Loucy (cell line): ENCODE measurements around the gene TMEM132A.

ENCODE experiments used
- H2AFZ ChIP-seq: fragments of 200-600 bp; sonication (generic); 2 replicates; pipeline ENCODE4 v1.6.0; 2016; ENCODE audit warnings: antibody characterized with exemption, mild to moderate bottlenecking, low read length, moderate library complexity
- H3F3A ChIP-seq: fragments of 200-600 bp; 2 replicates; pipeline ENCODE4 v1.6.0; 2016; ENCODE audit warnings: antibody characterized with exemption, low read depth, mild to moderate bottlenecking
- H3K27me3 ChIP-seq: fragments of 200-600 bp; sonication (generic); 2 replicates; pipeline ENCODE4 v1.6.1; 2014; ENCODE audit warnings: low read length, mild to moderate bottlenecking; ENCODE audit not compliant: insufficient read depth, poor library complexity, severe bottlenecking
- H3K36me3 ChIP-seq: fragments of 200-600 bp; sonication (generic); 2 replicates; pipeline ENCODE4 v1.6.1; 2016; ENCODE audit warnings: low read length; ENCODE audit not compliant: insufficient read depth
- H3K4me1 ChIP-seq: fragments of 200-600 bp; sonication (generic); 2 replicates; pipeline ENCODE4 v1.5.1; 2014; ENCODE audit warnings: low read length, mild to moderate bottlenecking; ENCODE audit not compliant: insufficient read depth, poor library complexity, severe bottlenecking
- H3K4me2 ChIP-seq: fragments of 200-600 bp; sonication (generic); 2 replicates; pipeline ENCODE4 v1.6.0; 2014; ENCODE audit warnings: antibody characterized with exemption, low read length, low read depth, mild to moderate bottlenecking; ENCODE audit not compliant: poor library complexity, severe bottlenecking
- H3K4me3 ChIP-seq: fragments of 200-600 bp; sonication (generic); 2 replicates; pipeline ENCODE4 v1.5.1; 2014; ENCODE audit warnings: low read length, mild to moderate bottlenecking, mixed read lengths; ENCODE audit not compliant: poor library complexity, severe bottlenecking
- H3K79me2 ChIP-seq: fragments of 200-600 bp; sonication (generic); 2 replicates; pipeline ENCODE4 v1.6.1; 2014; ENCODE audit warnings: low read length; ENCODE audit not compliant: insufficient read depth
- H3K9ac ChIP-seq: fragments of 200-600 bp; sonication (generic); 2 replicates; pipeline ENCODE4 v1.6.0; 2014; ENCODE audit warnings: mild to moderate bottlenecking, low read depth, low read length, moderate library complexity; ENCODE audit not compliant: poor library complexity, severe bottlenecking
- H3K9me2 ChIP-seq: fragments of 200-600 bp; sonication (generic); replicated peaks from 2 replicates; pipeline ENCODE4 v1.6.1; 2016; ENCODE audit warnings: low read depth, low read length, mixed read lengths
- H3K9me3 ChIP-seq: fragments of 200-600 bp; sonication (generic); 2 replicates; pipeline ENCODE4 v1.6.1; 2014; ENCODE audit warnings: mild to moderate bottlenecking, antibody characterized with exemption, low read length, low read depth; ENCODE audit not compliant: insufficient read depth
- H4K20me1 ChIP-seq: fragments of 200-600 bp; sonication (generic); 2 replicates; pipeline ENCODE4 v1.6.0; 2014; ENCODE audit warnings: antibody characterized with exemption, low read length, mild to moderate bottlenecking; ENCODE audit not compliant: insufficient read depth, poor library complexity, severe bottlenecking
- EZH2phosphoT487 ChIP-seq: fragments of 200-600 bp; IDR thresholded peaks from 2 replicates; pipeline ENCODE4 v1.6.1; 2018; ENCODE audit warnings: antibody characterized with exemption, mild to moderate bottlenecking, moderate library complexity, borderline replicate concordance
- TF ChIP-seq, protein P1 (sequence below): fragments of 200-600 bp; sonication (generic); conservative IDR thresholded peaks from 2 replicates; pipeline ENCODE4 v1.5.1; 2014; ENCODE audit warnings: mild to moderate bottlenecking, antibody characterized with exemption, low read length

The TMEM132A gene

GRCh38 chr11:60919956-60920355, 4.3 kb upstream of the TMEM132A start:
- Histone ChIP-seq H2AFZ (no peak overlapping the region), H3F3A (no peaks in the 10 kb centered on the region), H4K20me1 (peaks cover 27% of the 10 kb centered on the region), H3K27me3 (no peaks in the 10 kb centered on the region), H3K4me3 (no peak overlapping the region), H3K4me2 (no peak overlapping the region), H3K36me3 (peaks cover 40% of the 10 kb centered on the region; the same call in 1 of the 2 replicates), H3K9me2 (no peaks in the 10 kb centered on the region), H3K79me2 (peaks cover 45% of the 10 kb centered on the region), H3K9me3 (no peaks in the 10 kb centered on the region), H3K4me1 (peaks cover 48% of the 10 kb centered on the region), H3K9ac (no peak overlapping the region)
- TF ChIP-seq, protein P1, sequence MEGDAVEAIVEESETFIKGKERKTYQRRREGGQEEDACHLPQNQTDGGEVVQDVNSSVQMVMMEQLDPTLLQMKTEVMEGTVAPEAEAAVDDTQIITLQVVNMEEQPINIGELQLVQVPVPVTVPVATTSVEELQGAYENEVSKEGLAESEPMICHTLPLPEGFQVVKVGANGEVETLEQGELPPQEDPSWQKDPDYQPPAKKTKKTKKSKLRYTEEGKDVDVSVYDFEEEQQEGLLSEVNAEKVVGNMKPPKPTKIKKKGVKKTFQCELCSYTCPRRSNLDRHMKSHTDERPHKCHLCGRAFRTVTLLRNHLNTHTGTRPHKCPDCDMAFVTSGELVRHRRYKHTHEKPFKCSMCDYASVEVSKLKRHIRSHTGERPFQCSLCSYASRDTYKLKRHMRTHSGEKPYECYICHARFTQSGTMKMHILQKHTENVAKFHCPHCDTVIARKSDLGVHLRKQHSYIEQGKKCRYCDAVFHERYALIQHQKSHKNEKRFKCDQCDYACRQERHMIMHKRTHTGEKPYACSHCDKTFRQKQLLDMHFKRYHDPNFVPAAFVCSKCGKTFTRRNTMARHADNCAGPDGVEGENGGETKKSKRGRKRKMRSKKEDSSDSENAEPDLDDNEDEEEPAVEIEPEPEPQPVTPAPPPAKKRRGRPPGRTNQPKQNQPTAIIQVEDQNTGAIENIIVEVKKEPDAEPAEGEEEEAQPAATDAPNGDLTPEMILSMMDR, result no peak

DNA sequence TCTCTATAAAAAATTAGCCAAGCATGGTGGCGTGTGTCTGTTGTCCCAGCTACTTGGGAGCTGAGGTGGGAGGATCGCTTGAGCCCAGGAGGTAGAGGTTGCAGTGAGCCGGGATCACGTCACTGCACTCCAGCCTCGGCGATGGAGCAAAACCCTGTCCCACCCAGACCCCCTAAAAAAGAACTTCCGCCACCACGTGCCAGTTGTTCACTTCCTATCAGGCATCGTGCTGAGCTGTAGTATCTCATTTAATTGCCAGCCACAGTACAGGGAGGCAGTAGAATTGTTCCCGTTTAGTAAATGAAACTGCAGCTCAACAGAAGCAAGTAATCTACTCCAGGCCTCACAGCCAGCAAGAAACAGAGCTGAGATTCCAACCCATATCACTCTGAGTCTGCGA, 3.0 kb upstream of the TMEM132A start:
- H3F3A ChIP-seq, result no peaks in the 10 kb centered on the region
- H3K27me3 ChIP-seq, result no peaks in the 10 kb centered on the region
- H3K9me3 ChIP-seq, result no peaks in the 10 kb centered on the region
- no peak overlapping the region for H3K4me2 ChIP-seq
- no peak overlapping the region for H2AFZ ChIP-seq
- H3K9me2 ChIP-seq, result no peaks in the 10 kb centered on the region
- peaks cover 36% of the 10 kb centered on the region for H3K79me2 ChIP-seq
- H3K9ac ChIP-seq, result no peak overlapping the region
- peaks cover 21% of the 10 kb centered on the region for H4K20me1 ChIP-seq
- TF ChIP-seq, protein P1, result no peak
- TF ChIP-seq EZH2phosphoT487, result no peak
- peaks cover 40% of the 10 kb centered on the region; the same call in 1 of the 2 replicates for H3K36me3 ChIP-seq
- no peak overlapping the region for H3K4me3 ChIP-seq
- peaks cover 47% of the 10 kb centered on the region for H3K4me1 ChIP-seq

GRCh38 chr11:60921777-60922335, 2.4 kb upstream of the TMEM132A start:
- peaks cover 41% of the 10 kb centered on the region for H3K4me1 ChIP-seq
- H3K9ac ChIP-seq, result no peak overlapping the region
- H3K4me3 ChIP-seq, result no peak overlapping the region
- H3K9me3 ChIP-seq, result no peaks in the 10 kb centered on the region
- no peaks in the 10 kb centered on the region for H3K9me2 ChIP-seq
- H3K36me3 ChIP-seq, result peaks cover 40% of the 10 kb centered on the region; the same call in 1 of the 2 replicates
- no peak overlapping the region for H3K4me2 ChIP-seq
- no peak overlapping the region for H2AFZ ChIP-seq
- no peaks in the 10 kb centered on the region for H3K27me3 ChIP-seq
- no peaks in the 10 kb centered on the region for H3F3A ChIP-seq
- TF ChIP-seq EZH2phosphoT487, result no peak
- TF ChIP-seq, protein P1, result no peak
- peaks cover 15% of the 10 kb centered on the region for H4K20me1 ChIP-seq
- peaks cover 30% of the 10 kb centered on the region for H3K79me2 ChIP-seq
